HFFc6 (cell line): ENCODE data around the gene MAN2A1. TPM values are rescaled to one million over a fixed set of nuclear protein-coding genes. Genes with fewer than 3 reads are reported as not detected.

Experiments
- DNase-seq: peaks from one replicate; pipeline ENCODE4 v3.0.0-alpha.2; 2018
- H3K27ac Mint-ChIP-seq: 2 replicates; pipeline ENCODE4 v1.8.0; 2020; ENCODE audit warnings: mild to moderate bottlenecking, mixed read lengths
- H3K27me3 Mint-ChIP-seq: 2 replicates; pipeline ENCODE4 v1.8.0; 2021; ENCODE audit warnings: mild to moderate bottlenecking, moderate library complexity, mixed read lengths; ENCODE audit not compliant: insufficient read depth
- H3K36me3 Mint-ChIP-seq: 2 replicates; pipeline ENCODE4 v1.8.0; 2021; ENCODE audit warnings: low read depth, mixed read lengths
- H3K4me1 Mint-ChIP-seq: 2 replicates; pipeline ENCODE4 v1.8.0; 2020; ENCODE audit warnings: low read depth, mixed read lengths
- H3K4me3 Mint-ChIP-seq: 2 replicates; pipeline ENCODE4 v1.8.0; 2020; ENCODE audit warnings: mild to moderate bottlenecking, moderate library complexity, mixed read lengths
- H3K9me3 Mint-ChIP-seq: 2 replicates; pipeline ENCODE4 v1.8.0; 2020; ENCODE audit warnings: mild to moderate bottlenecking, mixed read lengths
- CTCF ChIP-seq: fragments of 200-600 bp; sonication (generic); IDR thresholded peaks from 2 replicates; pipeline ENCODE4 v1.5.0; 2021; ENCODE audit warnings: antibody characterized with exemption, mild to moderate bottlenecking
- total RNA-seq, 6 experiments: library from RNA; stranded (reverse); fragmentation: NEBNext Ultra II Directional; extraction: Animal tissue kit (Norgen Biotek cat#: 25700); gene quantifications; 2 replicates in 1 of 6; 3 replicates in 5 of 6; pipeline ENCODE4 v1.2.3, GENCODE V29; 2021

MAN2A1 gene
- total RNA-seq, 6 experiments from 2014 or later = 29.1 to 47.7 (median 39.0) TPM

GRCh38 chr5:109721741-109722140, 32.0 kb downstream of the MAN2A1 start:
- Mint-ChIP-seq H3K36me3 (peaks cover 12% of the 10 kb centered on the region; the same call in 1 of the 2 replicates), H3K27ac (no peak overlapping the region), H3K27me3 (no peaks in the 10 kb centered on the region; the same call in 1 of the 2 replicates), H3K4me1 (peaks cover 19% of the 10 kb centered on the region), H3K9me3 (no peaks in the 10 kb centered on the region), H3K4me3 (no peak overlapping the region)
- TF ChIP-seq CTCF = no peak
- no peak for DNase-seq

GRCh38 chr5:109723606-109724005, 33.9 kb downstream of the MAN2A1 start:
- no peak for DNase-seq
- Mint-ChIP-seq H3K9me3 (no peaks in the 10 kb centered on the region), H3K4me3 (no peak overlapping the region), H3K4me1 (peaks cover 12% of the 10 kb centered on the region), H3K36me3 (peaks cover 6% of the 10 kb centered on the region; the same call in 1 of the 2 replicates), H3K27ac (peak overlapping the region; percentile 16; the same call in 1 of the 2 replicates), H3K27me3 (no peaks in the 10 kb centered on the region; the same call in 1 of the 2 replicates)
- TF ChIP-seq CTCF = no peak

GRCh38 chr5:109725135-109725534, 35.4 kb downstream of the MAN2A1 start:
- TF ChIP-seq CTCF = no peak
- no peak for DNase-seq
- no peaks in the 10 kb centered on the region for H3K9me3 Mint-ChIP-seq
- H3K4me1 Mint-ChIP-seq = peaks cover 10% of the 10 kb centered on the region
- H3K27ac Mint-ChIP-seq = no peak overlapping the region
- no peaks in the 10 kb centered on the region; the same call in 1 of the 2 replicates for H3K27me3 Mint-ChIP-seq
- H3K36me3 Mint-ChIP-seq = peaks cover 5% of the 10 kb centered on the region; the same call in 1 of the 2 replicates
- H3K4me3 Mint-ChIP-seq = no peak overlapping the region

- H3K27me3 Mint-ChIP-seq = no peaks in the 10 kb centered on the region; the same call in 1 of the 2 replicates
- H3K27ac Mint-ChIP-seq = peak overlapping the region; percentile 80
- H3K36me3 Mint-ChIP-seq = peaks cover 16% of the 10 kb centered on the region
- peak; percentile 19 for DNase-seq
- H3K4me3 Mint-ChIP-seq = peak overlapping the region; percentile 80
- H3K4me1 Mint-ChIP-seq = peaks cover 62% of the 10 kb centered on the region
- H3K9me3 Mint-ChIP-seq = peaks cover 4% of the 10 kb centered on the region; the same call in 1 of the 2 replicates
- no peak for TF ChIP-seq CTCF
Measured at GRCh38 chr5:109739741-109740728, 50.3 kb downstream of the MAN2A1 start.

- H3K4me1 Mint-ChIP-seq = peaks cover 63% of the 10 kb centered on the region
Measured at GRCh38 chr5:109740966-109741365, 51.2 kb downstream of the MAN2A1 start.

More at GRCh38 chr5:109740966-109741365, 51.2 kb downstream of the MAN2A1 start:
- Mint-ChIP-seq H3K9me3 (peaks cover 4% of the 10 kb centered on the region; the same call in 1 of the 2 replicates), H3K36me3 (peaks cover 16% of the 10 kb centered on the region), H3K27ac (peak overlapping the region; percentile 80; the same call in 1 of the 2 replicates), H3K4me3 (peak overlapping the region; percentile 80), H3K27me3 (no peaks in the 10 kb centered on the region; the same call in 1 of the 2 replicates)
- no peak for DNase-seq
- no peak for TF ChIP-seq CTCF
